ENCODE results near the gene ZNF385C.

ZNF385C gene

GRCh38 chr17:42049834-42050392 is 48.4 kb downstream of the ZNF385C start:
- TF ChIP-seq CTCF (IDR thresholded peaks at IDR 0.05; ENCODE audit: low read depth, low read length), result no peak
- peak overlapping the region; percentile 42 to 49 for H3K4me3 ChIP-seq (replicated peaks in 1 of 2; ENCODE audit: low read depth in 2 of 2, low read length in 2 of 2)
- DNase-seq (ENCODE audit: low read depth in 2 of 2), result no peak

- TF ChIP-seq CTCF (IDR thresholded peaks at IDR 0.05; ENCODE audit: low read depth, low read length), result no peak
- no peak for DNase-seq (ENCODE audit: low read depth in 2 of 2)
- H3K4me3 ChIP-seq (replicated peaks in 1 of 2; ENCODE audit: low read depth in 2 of 2, low read length in 2 of 2), result no peak overlapping the region
Observed at GRCh38 chr17:42047343-42047742, 50.9 kb downstream of the ZNF385C start.

GRCh38 chr17:42045719-42046118 is 52.6 kb downstream of the ZNF385C start:
- TF ChIP-seq CTCF (IDR thresholded peaks at IDR 0.05; ENCODE audit: low read depth, low read length), result no peak
- H3K4me3 ChIP-seq (replicated peaks in 1 of 2; ENCODE audit: low read depth in 2 of 2, low read length in 2 of 2), result no peak overlapping the region
- DNase-seq (ENCODE audit: low read depth in 2 of 2), result no peak

- no peak for TF ChIP-seq CTCF (IDR thresholded peaks at IDR 0.05; ENCODE audit: low read depth, low read length)
- no peak overlapping the region for H3K4me3 ChIP-seq (replicated peaks in 1 of 2; ENCODE audit: low read depth in 2 of 2, low read length in 2 of 2)
Observed at GRCh38 chr17:42042598-42043319, 55.5 kb downstream of the ZNF385C start.

DNA sequence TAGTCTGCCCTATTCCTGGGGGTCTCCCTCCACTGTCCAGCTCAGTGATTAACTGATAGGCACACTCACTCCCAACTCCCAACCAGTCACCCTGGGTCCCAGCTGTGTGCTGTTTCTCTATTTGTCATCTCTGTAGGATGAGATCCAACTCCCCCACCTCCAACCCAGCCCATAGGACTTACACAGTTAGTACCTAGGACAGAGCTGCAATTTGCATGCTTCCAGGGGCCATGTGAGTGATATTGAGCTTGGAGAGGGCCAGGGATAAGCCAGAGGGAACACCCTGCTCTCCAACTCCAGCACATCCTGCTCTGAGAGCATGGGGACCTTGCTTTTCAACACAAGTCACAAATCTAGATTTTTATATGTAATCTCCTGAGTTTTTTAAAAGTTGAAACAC is 56.7 kb downstream of the ZNF385C start:
- no peak for DNase-seq (ENCODE audit: low read depth in 2 of 2)
- TF ChIP-seq CTCF (IDR thresholded peaks at IDR 0.05; ENCODE audit: low read depth, low read length), result no peak
- H3K4me3 ChIP-seq (replicated peaks in 1 of 2; ENCODE audit: low read depth in 2 of 2, low read length in 2 of 2), result no peak overlapping the region

More at GRCh38 chr17:42042598-42043319, 55.5 kb downstream of the ZNF385C start:
- no peak for DNase-seq (ENCODE audit: low read depth in 2 of 2)

DNA sequence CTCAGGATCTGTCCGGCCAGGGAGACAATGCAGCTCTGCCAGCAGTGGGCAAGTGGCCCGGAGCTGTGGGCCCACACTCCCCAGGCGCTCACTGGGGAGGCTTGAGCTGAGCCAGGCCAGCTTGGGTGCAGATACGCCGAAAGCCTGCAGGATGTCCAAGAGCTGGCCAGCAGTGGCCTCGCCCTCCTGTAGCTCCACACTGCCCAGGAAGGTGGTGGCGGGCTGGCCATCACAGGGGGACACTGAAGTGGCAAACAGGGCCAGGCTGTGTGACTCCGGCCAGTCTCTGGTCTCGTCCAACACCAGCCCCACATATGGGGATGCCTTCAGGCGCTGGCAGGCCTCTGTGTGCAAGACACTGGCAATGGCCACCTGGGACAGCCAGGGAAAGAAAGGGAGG is 57.5 kb downstream of the ZNF385C start:
- no peak overlapping the region for H3K4me3 ChIP-seq (replicated peaks in 1 of 2; ENCODE audit: low read depth in 2 of 2, low read length in 2 of 2)
- no peak for DNase-seq (ENCODE audit: low read depth in 2 of 2)
- no peak for TF ChIP-seq CTCF (IDR thresholded peaks at IDR 0.05; ENCODE audit: low read depth, low read length)

Data from cardiac fibroblast (primary cell).